DND-41 (cell line): ENCODE results near the gene GOT1.

Source experiments
- ATAC-seq: fragments of 200-7000 bp; cut with Tn5 transposase; 3 replicates; pipeline ENCODE4 v1.9.1; 2021; ENCODE audit warnings: low read depth; ENCODE audit not compliant: insufficient read depth
- DNase-seq: peaks from one replicate; pipeline ENCODE4 v3.0.0-alpha.2; 2020
- H2AFZ ChIP-seq: 2 replicates; pipeline ENCODE4 v1.6.0; 2012; ENCODE audit warnings: low read depth, low read length
- H3K27ac ChIP-seq: 2 replicates; pipeline ENCODE4 v1.5.1; 2012; ENCODE audit warnings: low read length, inconsistent platforms
- H3K27me3 ChIP-seq: fragments of 200-600 bp; sonication (generic); 2 replicates; pipeline ENCODE4 v1.6.0; 2012; ENCODE audit warnings: low read length, mild to moderate bottlenecking, inconsistent platforms; ENCODE audit not compliant: insufficient read depth, poor library complexity
- H3K36me3 ChIP-seq: 2 replicates; pipeline ENCODE4 v1.5.1; 2012; ENCODE audit warnings: low read length, inconsistent platforms; ENCODE audit not compliant: insufficient read depth
- H3K4me1 ChIP-seq: 2 replicates; pipeline ENCODE4 v1.5.1; 2012; ENCODE audit warnings: mild to moderate bottlenecking, low read length; ENCODE audit not compliant: insufficient read depth
- H3K4me2 ChIP-seq: 2 replicates; pipeline ENCODE4 v1.6.0; 2012; ENCODE audit warnings: mild to moderate bottlenecking, moderate library complexity, low read length, inconsistent platforms; ENCODE audit not compliant: insufficient read depth
- H3K4me3 ChIP-seq, 2 experiments: fragments of 200-600 bp in 1 of 2; shearing (Covaris generic) in 1 of 2; 2 replicates each; pipeline ENCODE4 v1.5.1; 2012 to 2016; ENCODE audit warnings: inconsistent platforms in 2 of 2, low read length in 2 of 2, mild to moderate bottlenecking in 2 of 2, low read depth in 1 of 2, moderate library complexity in 1 of 2
- H3K79me2 ChIP-seq: 2 replicates; pipeline ENCODE4 v1.6.0; 2012; ENCODE audit warnings: low read length, inconsistent platforms; ENCODE audit not compliant: insufficient read depth
- H3K9ac ChIP-seq: 2 replicates; pipeline ENCODE4 v1.6.0; 2012; ENCODE audit warnings: low read depth, mild to moderate bottlenecking, inconsistent platforms, low read length, moderate library complexity
- H3K9me3 ChIP-seq: 2 replicates; pipeline ENCODE4 v1.5.1; 2012; ENCODE audit warnings: low read length, moderate library complexity, mild to moderate bottlenecking, inconsistent platforms; ENCODE audit not compliant: insufficient read depth, severe bottlenecking
- H4K20me1 ChIP-seq: 2 replicates; pipeline ENCODE4 v1.6.0; 2012; ENCODE audit warnings: low read length; ENCODE audit not compliant: insufficient read depth
- CTCF ChIP-seq: IDR thresholded peaks from 2 replicates; pipeline ENCODE4 v1.5.1; 2012; ENCODE audit warnings: borderline replicate concordance, low read length, moderate library complexity, mild to moderate bottlenecking; ENCODE audit not compliant: poor library complexity, severe bottlenecking; ENCODE audit errors: extremely low read depth
- EZH2 ChIP-seq: IDR thresholded peaks from 3 replicates; pipeline ENCODE4 v1.6.1; 2012; ENCODE audit warnings: borderline replicate concordance, low read depth, mild to moderate bottlenecking, moderate library complexity, low read length, inconsistent platforms; ENCODE audit not compliant: severe bottlenecking

Gene GOT1

GRCh38 chr10:99358101-99358500 lies 72.3 kb downstream of the GOT1 start:
- H3K4me3 ChIP-seq = no peak overlapping the region
- no peak overlapping the region for H2AFZ ChIP-seq
- no peak for DNase-seq
- peaks cover 22% of the 10 kb centered on the region for H3K27me3 ChIP-seq
- H4K20me1 ChIP-seq = no peaks in the 10 kb centered on the region
- no peak overlapping the region for H3K4me2 ChIP-seq
- no peak for ATAC-seq
- no peaks in the 10 kb centered on the region for H3K9me3 ChIP-seq
- no peak overlapping the region for H3K9ac ChIP-seq
- no peaks in the 10 kb centered on the region for H3K36me3 ChIP-seq
- TF ChIP-seq EZH2 (no peak), CTCF (no peak)
- H3K27ac ChIP-seq = no peak overlapping the region
- H3K4me1 ChIP-seq = no peaks in the 10 kb centered on the region
- no peaks in the 10 kb centered on the region for H3K79me2 ChIP-seq

- Histone ChIP-seq H3K79me2 (no peaks in the 10 kb centered on the region), H3K36me3 (no peaks in the 10 kb centered on the region), H3K27ac (no peak overlapping the region), H3K9me3 (no peaks in the 10 kb centered on the region), H3K27me3 (peaks cover 22% of the 10 kb centered on the region), H2AFZ (no peak overlapping the region), H3K9ac (no peak overlapping the region), H3K4me1 (no peaks in the 10 kb centered on the region), H3K4me3 (no peak overlapping the region), H4K20me1 (no peaks in the 10 kb centered on the region), H3K4me2 (no peak overlapping the region)
- TF ChIP-seq EZH2 = no peak
- TF ChIP-seq CTCF = no peak
- ATAC-seq (no peak), DNase-seq (no peak)
Measured at GRCh38 chr10:99357691-99358090, 72.7 kb downstream of the GOT1 start.

GRCh38 chr10:99353182-99353581 lies 77.2 kb downstream of the GOT1 start:
- peaks cover 13% of the 10 kb centered on the region for H3K27me3 ChIP-seq

More at GRCh38 chr10:99353182-99353581, 77.2 kb downstream of the GOT1 start:
- TF ChIP-seq EZH2 (no peak), CTCF (no peak)
- H3K27ac ChIP-seq = no peak overlapping the region
- H3K9me3 ChIP-seq = no peaks in the 10 kb centered on the region
- no peak overlapping the region for H3K4me2 ChIP-seq
- H4K20me1 ChIP-seq = no peaks in the 10 kb centered on the region
- no peaks in the 10 kb centered on the region for H3K4me1 ChIP-seq
- H3K4me3 ChIP-seq = no peak overlapping the region
- no peak overlapping the region for H3K9ac ChIP-seq
- DNase-seq (no peak), ATAC-seq (no peak)
- H2AFZ ChIP-seq = no peak overlapping the region
- H3K79me2 ChIP-seq = no peaks in the 10 kb centered on the region
- no peaks in the 10 kb centered on the region for H3K36me3 ChIP-seq
